Esophagus muscularis mucosa (tissue), 4 donors: ENCODE results near the gene CCDC39. TPM values are rescaled to one million over a fixed set of nuclear protein-coding genes. Genes with fewer than 3 reads are reported as not detected.

Source experiments
- DNase-seq: peaks from one replicate; pipeline ENCODE4 v3.0.0-alpha.2; 2017; ENCODE audit errors: extremely low spot score
- H3K27ac ChIP-seq, 4 donors: fragments of 200-600 bp; sonication (generic); replicated peaks in 1 of 4; 1 replicate in 3 of 4; 2 replicates in 1 of 4; pipeline ENCODE4 v1.5.1; 2016 to 2019; ENCODE audit warnings: mild to moderate bottlenecking in 1 of 4
- H3K27me3 ChIP-seq, 4 donors: fragments of 200-600 bp; sonication (generic); one replicate each; pipeline versions ENCODE4 v1.5.1 to v1.6.0; 2016 to 2019
- H3K36me3 ChIP-seq, 4 donors: fragments of 200-600 bp; sonication (generic); one replicate each; pipeline ENCODE4 v1.5.1; 2016 to 2019
- H3K4me1 ChIP-seq, 4 donors: fragments of 200-600 bp; sonication (generic); one replicate each; pipeline ENCODE4 v1.5.1; 2016 to 2019
- H3K4me3 ChIP-seq, 4 donors: fragments of 200-600 bp; sonication (generic); 1 replicate in 2 of 4; 2 replicates in 2 of 4; pipeline ENCODE4 v1.5.1; 2016 to 2019; ENCODE audit warnings: mild to moderate bottlenecking in 4 of 4, moderate library complexity in 1 of 4
- H3K9me3 ChIP-seq, 4 donors: fragments of 200-600 bp; sonication (generic); 1 replicate in 3 of 4; 2 replicates in 1 of 4; pipeline ENCODE4 v1.5.1; 2016 to 2019
- EP300 ChIP-seq: sonication (generic); formaldehyde crosslinking; IDR thresholded peaks from one replicate; pipeline ENCODE4 v1.6.1; 2017; ENCODE audit warnings: antibody characterized with exemption
- POLR2A ChIP-seq: fragments of 450-650 bp; IDR thresholded peaks from one replicate; pipeline ENCODE4 v1.6.1; 2017; ENCODE audit warnings: antibody characterized with exemption, moderate library complexity, mild to moderate bottlenecking, low read depth
- POLR2AphosphoS5 ChIP-seq, 2 donors: sonication (generic); formaldehyde crosslinking; IDR thresholded peaks; one replicate each; pipeline ENCODE4 v1.6.1; 2017; ENCODE audit warnings: antibody characterized with exemption in 2 of 2
- WGBS: methylation state at CpG from one replicate; pipeline ENCODE4 v1.1.5; 2018; 5-methylcytosine and 5-hydroxymethylcytosine counted together
- intact Hi-C: fragments of 100-400 bp; cut with DNase I; formaldehyde crosslinking; loops from one replicate; pipeline ENCODE4 v1.15.1; 2023
- total RNA-seq, 4 donors: library from RNA; depleted of rRNA; stranded (reverse); fragments of >200 nt; gene quantifications; one replicate each; pipeline versions ENCODE4 v1.1.0 to v1.2.1, GENCODE V29; 2016
- TF ChIP-seq, protein P1 (sequence below), 3 experiments: fragments of 200-600 bp in 2 of 3; fragments of 450-650 bp in 1 of 3; sonication (generic) in 2 of 3; IDR thresholded peaks; one replicate each; pipeline ENCODE4 v1.5.1; 2017 to 2019; ENCODE audit warnings: antibody characterized with exemption in 3 of 3, mild to moderate bottlenecking in 2 of 3, moderate library complexity in 1 of 3

The CCDC39 gene
- total RNA-seq, 4 donors from 2014 or later: under 0.01 to 0.17 TPM; not detected in 2

DNA sequence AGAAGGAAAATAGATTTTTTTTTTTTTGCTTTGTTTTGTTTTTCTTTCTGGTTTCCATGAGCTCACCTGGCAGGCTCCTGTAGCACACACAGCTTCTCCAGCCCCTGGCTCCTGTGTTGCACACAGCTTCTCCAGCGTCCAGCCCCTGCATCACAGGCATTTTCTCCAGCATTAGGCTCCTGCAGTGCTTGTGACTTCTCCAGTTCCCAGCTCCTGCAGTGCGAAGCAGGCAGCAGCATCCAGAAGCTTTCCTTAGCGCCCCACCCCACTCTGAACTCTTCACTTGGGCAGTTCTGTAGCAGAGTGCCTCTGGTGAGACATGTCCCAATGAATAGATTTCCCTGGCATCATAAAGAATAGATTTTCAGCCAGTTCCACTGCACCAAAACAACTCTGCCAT lies 5.5 kb upstream of the CCDC39 start:
- no peaks in the 10 kb centered on the region for H3K36me3 ChIP-seq
- H3K9me3 ChIP-seq: no peaks in the 10 kb centered on the region
- H3K4me1 ChIP-seq: peaks cover 4 to 7% (median 6%) of the 10 kb centered on the region in 4 donors
- 17% methylated on average over 3 of the region's 3 CpGs for WGBS
- H3K4me3 ChIP-seq: no peak overlapping the region
- TF ChIP-seq EP300 (no peak), POLR2AphosphoS5 (IDR thresholded peaks at IDR 0.05) (no peak), POLR2A (no peak)
- TF ChIP-seq, protein P1, sequence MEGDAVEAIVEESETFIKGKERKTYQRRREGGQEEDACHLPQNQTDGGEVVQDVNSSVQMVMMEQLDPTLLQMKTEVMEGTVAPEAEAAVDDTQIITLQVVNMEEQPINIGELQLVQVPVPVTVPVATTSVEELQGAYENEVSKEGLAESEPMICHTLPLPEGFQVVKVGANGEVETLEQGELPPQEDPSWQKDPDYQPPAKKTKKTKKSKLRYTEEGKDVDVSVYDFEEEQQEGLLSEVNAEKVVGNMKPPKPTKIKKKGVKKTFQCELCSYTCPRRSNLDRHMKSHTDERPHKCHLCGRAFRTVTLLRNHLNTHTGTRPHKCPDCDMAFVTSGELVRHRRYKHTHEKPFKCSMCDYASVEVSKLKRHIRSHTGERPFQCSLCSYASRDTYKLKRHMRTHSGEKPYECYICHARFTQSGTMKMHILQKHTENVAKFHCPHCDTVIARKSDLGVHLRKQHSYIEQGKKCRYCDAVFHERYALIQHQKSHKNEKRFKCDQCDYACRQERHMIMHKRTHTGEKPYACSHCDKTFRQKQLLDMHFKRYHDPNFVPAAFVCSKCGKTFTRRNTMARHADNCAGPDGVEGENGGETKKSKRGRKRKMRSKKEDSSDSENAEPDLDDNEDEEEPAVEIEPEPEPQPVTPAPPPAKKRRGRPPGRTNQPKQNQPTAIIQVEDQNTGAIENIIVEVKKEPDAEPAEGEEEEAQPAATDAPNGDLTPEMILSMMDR (IDR thresholded peaks at IDR 0.05): no peak
- no peak overlapping the region for H3K27ac ChIP-seq
- peaks cover 0 to 49% (median 0%) of the 10 kb centered on the region in 4 donors for H3K27me3 ChIP-seq
- no peak for DNase-seq
- intact Hi-C loops: no loop called here

DNA sequence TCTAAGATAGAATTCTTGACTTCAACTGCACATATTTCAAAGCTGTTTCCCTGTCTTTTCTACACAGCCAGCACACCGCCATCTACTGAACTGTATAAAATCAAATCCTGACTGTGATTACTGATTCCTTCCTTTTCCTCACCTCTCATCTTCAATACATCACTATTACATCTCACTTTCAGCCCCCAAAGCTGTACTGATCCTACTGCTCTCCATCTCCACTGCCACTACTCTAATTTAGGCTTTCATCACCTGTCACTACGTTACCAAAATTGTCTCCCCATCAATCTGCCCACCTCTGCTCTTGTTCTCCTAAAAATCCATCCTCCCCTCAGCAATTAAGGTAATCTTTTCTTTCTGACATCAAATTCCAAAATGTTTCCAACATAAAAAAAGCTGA lies 4.5 kb upstream of the CCDC39 start:
- Histone ChIP-seq H3K27ac (no peak overlapping the region), H3K36me3 (no peaks in the 10 kb centered on the region), H3K4me1 (peaks cover 8 to 17% (median 15%) of the 10 kb centered on the region in 4 donors), H3K9me3 (no peaks in the 10 kb centered on the region), H3K27me3 (peaks cover 0 to 59% (median 3%) of the 10 kb centered on the region in 4 donors), H3K4me3 (no peak overlapping the region)
- intact Hi-C loops: no loop called here
- no peak for TF ChIP-seq EP300
- TF ChIP-seq, protein P1 (IDR thresholded peaks at IDR 0.05): no peak
- DNase-seq: no peak
- WGBS: 81% methylated on average over 2 of the region's 2 CpGs

DNA sequence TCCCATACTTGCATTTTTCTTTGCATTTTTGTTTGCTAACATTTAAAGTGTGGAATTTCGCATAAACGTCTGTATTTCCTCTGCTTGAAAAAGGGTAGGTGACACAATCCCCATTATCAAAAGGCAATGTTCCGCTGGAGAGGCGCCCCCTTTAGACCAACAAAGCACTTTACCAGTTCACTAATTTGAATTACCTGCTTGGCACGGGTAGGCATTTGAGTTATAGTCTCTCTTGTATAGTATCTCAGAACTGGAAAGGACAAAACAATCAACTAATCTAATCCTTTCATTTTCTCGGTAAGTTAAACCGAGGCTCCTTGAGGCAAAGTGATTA lies 775 bp upstream of the CCDC39 start:
- 1% methylated on average over 7 of the region's 7 CpGs for WGBS

GRCh38 chr3:180678231-180678630 lies 1.1 kb downstream of the CCDC39 start:
- H3K9me3 ChIP-seq: no peaks in the 10 kb centered on the region
- no peaks in the 10 kb centered on the region for H3K36me3 ChIP-seq
- intact Hi-C loops: no loop called here
- peaks cover 10 to 20% (median 17%) of the 10 kb centered on the region in 4 donors for H3K4me1 ChIP-seq
- H3K27ac ChIP-seq: no peak overlapping the region
- H3K27me3 ChIP-seq: peaks cover 0 to 40% (median 4%) of the 10 kb centered on the region in 4 donors
- WGBS: 28% methylated on average over 8 of the region's 8 CpGs
- TF ChIP-seq POLR2AphosphoS5 (IDR thresholded peaks at IDR 0.05): no peak
- no peak overlapping the region for H3K4me3 ChIP-seq
- no peak for DNase-seq

More for the DNA sequence above, 775 bp upstream of the CCDC39 start:
- H3K4me1 ChIP-seq: peaks cover 10 to 20% (median 17%) of the 10 kb centered on the region in 4 donors
- H3K27ac ChIP-seq: no peak overlapping the region
- no peaks in the 10 kb centered on the region for H3K36me3 ChIP-seq
- DNase-seq: no peak
- TF ChIP-seq, protein P1 (IDR thresholded peaks at IDR 0.05): peak in 1 of 3 experiments; percentile 7
- TF ChIP-seq POLR2AphosphoS5 (IDR thresholded peaks at IDR 0.05) (no peak), EP300 (no peak), POLR2A (no peak)
- H3K4me3 ChIP-seq: peak overlapping the region; percentile 51 to 70 (median 56)
- intact Hi-C loops: no loop called here
- H3K27me3 ChIP-seq: peaks cover 0 to 55% (median 4%) of the 10 kb centered on the region in 4 donors
- H3K9me3 ChIP-seq: no peaks in the 10 kb centered on the region

DNA sequence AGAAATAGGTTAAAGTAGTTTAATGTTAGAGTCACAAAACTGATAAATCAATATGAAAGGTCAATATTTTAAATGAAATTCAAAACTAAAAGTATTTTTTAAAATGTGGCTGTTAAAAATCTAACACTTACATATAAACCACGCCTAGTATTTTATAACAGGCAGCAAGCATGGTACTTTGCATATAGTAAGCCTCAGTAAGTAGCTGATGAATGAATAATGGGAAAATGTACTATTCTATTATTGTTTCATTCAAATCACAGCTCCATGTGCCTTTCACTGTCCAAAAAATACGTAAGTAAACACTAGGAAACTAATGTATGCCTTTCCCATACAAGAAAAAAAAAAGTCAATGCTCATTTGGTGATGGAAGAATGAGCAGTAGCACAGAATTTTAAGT lies 17.8 kb downstream of the CCDC39 start:
- 68% methylated on average over 2 of the region's 2 CpGs for WGBS
- TF ChIP-seq EP300 (no peak), POLR2AphosphoS5 (IDR thresholded peaks at IDR 0.05) (no peak), POLR2A (no peak)
- TF ChIP-seq, protein P1 (IDR thresholded peaks at IDR 0.05): no peak
- no peaks in the 10 kb centered on the region for H3K9me3 ChIP-seq
- no peak overlapping the region for H3K27ac ChIP-seq
- no peaks in the 10 kb centered on the region for H3K4me1 ChIP-seq
- DNase-seq: no peak
- H3K4me3 ChIP-seq: no peak overlapping the region
- H3K36me3 ChIP-seq: no peaks in the 10 kb centered on the region
- intact Hi-C loops: no loop called here
- H3K27me3 ChIP-seq: peaks cover 0 to 7% (median 0%) of the 10 kb centered on the region in 4 donors
